Measurements from ENCODE around the gene DR1. TPM values are rescaled to one million over a fixed set of nuclear protein-coding genes. Genes with fewer than 3 reads are reported as not detected.
"Not testable (repeated sequence)": the region's sequence is repeated elsewhere in the genome, so short reads cannot be mapped to it uniquely, and the experiment has no call there.

The DR1 gene
- total RNA-seq, 6 experiments from 2014 or later = 15.7 to 26.7 (median 17.7) TPM

DNA sequence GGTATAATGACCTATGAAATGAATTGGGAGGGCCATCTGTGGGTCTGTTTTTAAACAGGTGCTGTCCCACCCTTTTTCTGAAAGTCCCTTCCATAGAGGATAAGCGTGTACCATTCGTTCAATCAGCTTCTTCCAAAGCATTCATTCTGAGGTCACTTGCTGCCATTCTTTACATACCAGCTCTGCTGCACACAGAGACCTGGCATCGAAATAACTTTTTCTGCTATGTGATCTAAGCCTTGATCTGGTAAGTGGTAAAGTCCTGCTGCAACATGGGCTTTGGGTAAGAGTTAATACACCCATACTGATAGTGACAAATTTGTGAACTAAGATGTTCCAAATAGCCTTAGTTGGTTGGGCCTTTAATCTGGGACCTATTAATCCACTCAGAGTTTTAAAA lies 38.9 kb downstream of the DR1 start:
- Histone ChIP-seq H3K27ac (no peak overlapping the region), H3K9me3 (no peaks in the 10 kb centered on the region), H3K4me1 (no peaks in the 10 kb centered on the region), H3K36me3 (no peaks in the 10 kb centered on the region), H3K4me3 (no peak overlapping the region), H3K27me3 (no peaks in the 10 kb centered on the region)
- 83% methylated on average over 3 of the region's 3 CpGs for WGBS (ENCODE audit: insufficient coverage, low coverage, low lambda C conversion rate, missing lambda C conversion rate)
- TF ChIP-seq, protein P1, sequence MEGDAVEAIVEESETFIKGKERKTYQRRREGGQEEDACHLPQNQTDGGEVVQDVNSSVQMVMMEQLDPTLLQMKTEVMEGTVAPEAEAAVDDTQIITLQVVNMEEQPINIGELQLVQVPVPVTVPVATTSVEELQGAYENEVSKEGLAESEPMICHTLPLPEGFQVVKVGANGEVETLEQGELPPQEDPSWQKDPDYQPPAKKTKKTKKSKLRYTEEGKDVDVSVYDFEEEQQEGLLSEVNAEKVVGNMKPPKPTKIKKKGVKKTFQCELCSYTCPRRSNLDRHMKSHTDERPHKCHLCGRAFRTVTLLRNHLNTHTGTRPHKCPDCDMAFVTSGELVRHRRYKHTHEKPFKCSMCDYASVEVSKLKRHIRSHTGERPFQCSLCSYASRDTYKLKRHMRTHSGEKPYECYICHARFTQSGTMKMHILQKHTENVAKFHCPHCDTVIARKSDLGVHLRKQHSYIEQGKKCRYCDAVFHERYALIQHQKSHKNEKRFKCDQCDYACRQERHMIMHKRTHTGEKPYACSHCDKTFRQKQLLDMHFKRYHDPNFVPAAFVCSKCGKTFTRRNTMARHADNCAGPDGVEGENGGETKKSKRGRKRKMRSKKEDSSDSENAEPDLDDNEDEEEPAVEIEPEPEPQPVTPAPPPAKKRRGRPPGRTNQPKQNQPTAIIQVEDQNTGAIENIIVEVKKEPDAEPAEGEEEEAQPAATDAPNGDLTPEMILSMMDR (IDR thresholded peaks at IDR 0.05) = no peak
- TF ChIP-seq POLR2A (IDR thresholded peaks at IDR 0.05) = no peak
- intact Hi-C loops (cut with DNase I) = no loop called here
- DNase-seq (no peak), ATAC-seq (no peak)

DNA sequence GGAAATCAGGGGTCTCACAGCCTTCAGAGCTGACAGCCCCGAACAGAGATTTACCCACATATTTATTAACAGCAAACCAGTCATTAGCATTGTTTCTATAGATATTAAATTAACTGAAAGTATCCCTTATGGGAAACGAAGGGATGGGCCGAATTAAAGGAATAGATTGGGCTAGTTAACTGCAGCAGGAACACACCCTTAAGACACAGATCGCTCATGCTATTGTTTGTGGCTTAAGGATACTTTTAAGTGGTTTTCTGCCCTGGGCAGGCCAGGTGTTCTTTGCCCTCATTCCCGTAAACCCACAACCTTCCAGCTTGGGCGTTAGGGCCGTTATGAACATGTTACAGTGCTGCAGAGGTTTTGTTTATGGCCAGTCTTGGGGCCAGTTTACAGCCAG lies 40.6 kb downstream of the DR1 start:
- intact Hi-C loops (cut with DNase I); H3K36me3 ChIP-seq; H3K27ac ChIP-seq; H3K4me3 ChIP-seq; ATAC-seq; H3K9me3 ChIP-seq; H3K4me1 ChIP-seq; DNase-seq; H3K27me3 ChIP-seq: not testable (repeated sequence)
- WGBS (ENCODE audit: insufficient coverage, low coverage, low lambda C conversion rate, missing lambda C conversion rate) = 83% methylated on average over 4 of the region's 7 CpGs

DNA sequence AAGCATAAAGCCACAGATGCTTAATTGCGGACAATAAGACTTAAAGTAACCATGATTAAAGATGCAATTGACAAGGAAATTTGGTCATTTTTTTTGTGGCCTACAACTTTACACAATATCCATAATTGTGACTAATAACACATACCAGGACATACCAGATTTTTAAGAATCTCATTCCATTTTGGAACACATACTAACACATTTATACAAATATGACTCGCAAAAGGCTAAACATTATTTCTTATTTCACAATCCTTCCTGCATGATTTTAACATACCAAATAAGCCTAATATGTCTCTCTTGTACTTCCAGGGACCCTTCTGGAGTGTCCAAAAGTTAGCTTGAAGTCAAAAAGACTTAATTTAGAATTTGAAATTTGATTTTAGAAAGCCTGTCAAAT lies 48.8 kb downstream of the DR1 start:
- Histone ChIP-seq H3K9me3 (no peaks in the 10 kb centered on the region), H3K4me3 (no peak overlapping the region), H3K36me3 (no peaks in the 10 kb centered on the region), H3K27ac (no peak overlapping the region), H3K4me1 (no peaks in the 10 kb centered on the region), H3K27me3 (no peaks in the 10 kb centered on the region)
- ATAC-seq (no peak), DNase-seq (no peak)
- TF ChIP-seq, protein P1 (IDR thresholded peaks at IDR 0.05) = no peak
- TF ChIP-seq POLR2A (IDR thresholded peaks at IDR 0.05) = no peak
- WGBS (ENCODE audit: insufficient coverage, low coverage, low lambda C conversion rate, missing lambda C conversion rate) = 100% methylated on average over 1 of the region's 2 CpGs
- intact Hi-C loops (cut with DNase I) = no loop called here

DNA sequence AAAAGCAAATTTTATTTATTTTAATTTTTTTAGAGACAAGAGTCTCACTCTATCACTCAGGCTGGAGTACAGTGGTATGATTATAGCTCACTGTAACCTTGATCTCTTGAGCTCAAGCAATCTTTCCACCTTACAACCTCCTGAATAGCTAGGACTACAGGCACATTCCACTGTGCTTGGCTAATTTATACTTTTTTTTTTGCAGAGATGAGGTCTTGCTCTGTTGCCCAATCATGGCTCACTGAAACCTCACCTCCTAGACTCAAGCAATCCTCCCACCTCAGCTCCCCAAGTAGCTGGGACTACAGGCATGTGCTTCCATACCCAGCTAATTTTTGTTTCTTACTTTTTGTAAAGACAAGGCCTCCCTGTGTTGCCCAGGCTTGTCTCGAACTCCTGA lies 49.5 kb downstream of the DR1 start:
- no peak for DNase-seq
- WGBS (ENCODE audit: insufficient coverage, low coverage, low lambda C conversion rate, missing lambda C conversion rate) = 73% methylated on average over 1 of the region's 1 CpG

DNA sequence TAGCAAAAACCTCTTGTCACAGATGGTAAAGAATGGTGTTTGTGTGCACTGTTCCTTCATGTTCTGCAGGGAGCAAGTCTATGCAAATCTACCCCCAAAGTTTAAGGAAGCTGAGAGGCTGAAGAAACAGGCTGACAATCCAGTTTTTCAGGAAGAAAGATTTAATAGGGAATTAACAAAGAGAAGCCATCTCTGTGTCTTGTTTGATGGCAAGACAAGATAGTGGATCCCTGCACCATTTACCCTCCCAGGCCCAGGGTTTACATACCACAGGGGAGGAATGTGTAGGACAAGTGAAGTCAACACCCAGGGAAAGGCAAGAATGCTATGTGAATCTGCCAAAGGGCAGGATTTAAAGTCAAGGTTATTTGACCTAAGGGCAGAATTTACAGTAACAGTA lies 54.1 kb downstream of the DR1 start:
- Histone ChIP-seq H3K27me3 (no peaks in the 10 kb centered on the region), H3K27ac (no peak overlapping the region), H3K4me3 (no peak overlapping the region), H3K4me1 (no peaks in the 10 kb centered on the region), H3K36me3 (no peaks in the 10 kb centered on the region), H3K9me3 (no peaks in the 10 kb centered on the region)
- intact Hi-C loops (cut with DNase I) = no loop called here
- DNase-seq (no peak), ATAC-seq (no peak)
- TF ChIP-seq, protein P1 (IDR thresholded peaks at IDR 0.05) = no peak
- TF ChIP-seq POLR2A (IDR thresholded peaks at IDR 0.05) = no peak

More for the DNA sequence above, 49.5 kb downstream of the DR1 start:
- H3K9me3 ChIP-seq = no peaks in the 10 kb centered on the region
- no peaks in the 10 kb centered on the region for H3K4me1 ChIP-seq
- no peak overlapping the region for H3K4me3 ChIP-seq
- H3K27me3 ChIP-seq = no peaks in the 10 kb centered on the region
- intact Hi-C loops (cut with DNase I) = no loop called here
- no peak for ATAC-seq
- TF ChIP-seq, protein P1 (IDR thresholded peaks at IDR 0.05) = no peak
- TF ChIP-seq POLR2A (IDR thresholded peaks at IDR 0.05) = no peak
- H3K36me3 ChIP-seq = no peaks in the 10 kb centered on the region
- no peak overlapping the region for H3K27ac ChIP-seq

Data from right lobe of liver (tissue), 6 donors.